Upper lobe of left lung (tissue), 4 donors: ENCODE results near the gene CADPS.

Source experiments
- POLR2A ChIP-seq, 4 donors: fragments of 450-650 bp; IDR thresholded peaks; one replicate each; pipeline ENCODE4 v1.5.1; 2016 to 2017; ENCODE audit warnings: antibody characterized with exemption in 4 of 4, mild to moderate bottlenecking in 2 of 4
- POLR2AphosphoS5 ChIP-seq, 2 donors: sonication (generic); formaldehyde crosslinking; IDR thresholded peaks; one replicate each; pipeline ENCODE4 v1.5.1; 2017; ENCODE audit warnings: antibody characterized with exemption in 2 of 2
- TF ChIP-seq, protein P1 (sequence below), 6 experiments: fragments of 450-650 bp in 4 of 6; fragments of 200-600 bp in 2 of 6; sonication (generic) in 2 of 6; IDR thresholded peaks; one replicate each; pipeline ENCODE4 v1.5.1; 2016 to 2019; ENCODE audit warnings: antibody characterized with exemption in 6 of 6

GRCh38 chr3:62607287-62608029, 267.8 kb downstream of the CADPS start:
- no peak for TF ChIP-seq POLR2A (IDR thresholded peaks at IDR 0.05)
- TF ChIP-seq POLR2AphosphoS5 (IDR thresholded peaks at IDR 0.05), result peak; percentile 31 to 78
- TF ChIP-seq, protein P1, sequence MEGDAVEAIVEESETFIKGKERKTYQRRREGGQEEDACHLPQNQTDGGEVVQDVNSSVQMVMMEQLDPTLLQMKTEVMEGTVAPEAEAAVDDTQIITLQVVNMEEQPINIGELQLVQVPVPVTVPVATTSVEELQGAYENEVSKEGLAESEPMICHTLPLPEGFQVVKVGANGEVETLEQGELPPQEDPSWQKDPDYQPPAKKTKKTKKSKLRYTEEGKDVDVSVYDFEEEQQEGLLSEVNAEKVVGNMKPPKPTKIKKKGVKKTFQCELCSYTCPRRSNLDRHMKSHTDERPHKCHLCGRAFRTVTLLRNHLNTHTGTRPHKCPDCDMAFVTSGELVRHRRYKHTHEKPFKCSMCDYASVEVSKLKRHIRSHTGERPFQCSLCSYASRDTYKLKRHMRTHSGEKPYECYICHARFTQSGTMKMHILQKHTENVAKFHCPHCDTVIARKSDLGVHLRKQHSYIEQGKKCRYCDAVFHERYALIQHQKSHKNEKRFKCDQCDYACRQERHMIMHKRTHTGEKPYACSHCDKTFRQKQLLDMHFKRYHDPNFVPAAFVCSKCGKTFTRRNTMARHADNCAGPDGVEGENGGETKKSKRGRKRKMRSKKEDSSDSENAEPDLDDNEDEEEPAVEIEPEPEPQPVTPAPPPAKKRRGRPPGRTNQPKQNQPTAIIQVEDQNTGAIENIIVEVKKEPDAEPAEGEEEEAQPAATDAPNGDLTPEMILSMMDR (IDR thresholded peaks at IDR 0.05), result no peak
